ENCODE results near the gene SLC30A9. TPM values are rescaled to one million over a fixed set of nuclear protein-coding genes. Genes with fewer than 3 reads are reported as not detected.

The SLC30A9 gene
- total and polyA plus RNA-seq, 8 donors = 6.2 to 31.2 (median 24.1) TPM

GRCh38 chr4:42015438-42015837, 25.1 kb downstream of the SLC30A9 start:
- intact Hi-C loops (cut with DNase I) = no loop called here
- DNase-seq (no peak), ATAC-seq (no peak), FAIRE-seq (no peak)
- Histone ChIP-seq H3K27me3 (no peaks in the 10 kb centered on the region), H3K4me1 (no peaks in the 10 kb centered on the region), H3K4me3 (no peak overlapping the region), H3K36me3 (no peaks in the 10 kb centered on the region), H3K9me3 (no peaks in the 10 kb centered on the region), H3K27ac (no peak overlapping the region)
- no peak for TF ChIP-seq CTCF (IDR thresholded peaks at IDR 0.05)
- WGBS, 2 donors = 90 to 92% methylated on average over 2 of the region's 2 CpGs

GRCh38 chr4:42018451-42018850, 28.1 kb downstream of the SLC30A9 start:
- no peak for FAIRE-seq
- H3K4me1 ChIP-seq = no peaks in the 10 kb centered on the region
- DNase-seq = no peak
- no peak for TF ChIP-seq CTCF (IDR thresholded peaks at IDR 0.05)
- intact Hi-C loops (cut with DNase I) = no loop called here
- peaks cover 0 to 9% (median 6%) of the 10 kb centered on the region in 3 donors for H3K36me3 ChIP-seq
- no peaks in the 10 kb centered on the region for H3K9me3 ChIP-seq
- WGBS, 2 donors = 85 to 86% methylated on average over 2 of the region's 2 CpGs
- ATAC-seq = no peak
- H3K27ac ChIP-seq = no peak overlapping the region
- H3K4me3 ChIP-seq = no peak overlapping the region
- no peaks in the 10 kb centered on the region for H3K27me3 ChIP-seq

- 12 to 19% methylated on average over 1 of the region's 1 CpG for WGBS, 2 donors
- ATAC-seq = peak in 3 of 4 donors; percentile 25 to 59 (median 56)
These were observed 58.1 kb downstream of the SLC30A9 start for GRCh38 chr4:42048394-42048793.

GRCh38 chr4:42050516-42051249, 60.4 kb downstream of the SLC30A9 start:
- Histone ChIP-seq H3K27ac (no peak overlapping the region), H3K36me3 (no peaks in the 10 kb centered on the region), H3K27me3 (no peaks in the 10 kb centered on the region), H3K4me3 (no peak overlapping the region), H3K4me1 (no peaks in the 10 kb centered on the region), H3K9me3 (no peaks in the 10 kb centered on the region)
- no peak for TF ChIP-seq CTCF (IDR thresholded peaks at IDR 0.05)
- DNase-seq = no peak
- intact Hi-C loops (cut with DNase I) = no loop called here
- 93 to 95% methylated on average over 3 of the region's 3 CpGs for whole genome bisulfite sequencing, 2 donors
- no peak for ATAC-seq
- no peak for FAIRE-seq

More at GRCh38 chr4:42048394-42048793, 58.1 kb downstream of the SLC30A9 start:
- intact Hi-C loops (cut with DNase I) = no loop called here
- H3K9me3 ChIP-seq = no peaks in the 10 kb centered on the region
- no peaks in the 10 kb centered on the region for H3K27me3 ChIP-seq
- no peaks in the 10 kb centered on the region for H3K4me1 ChIP-seq
- no peak for FAIRE-seq
- H3K27ac ChIP-seq = no peak overlapping the region
- H3K36me3 ChIP-seq = peaks cover 0 to under 1% (median 0%) of the 10 kb centered on the region in 3 donors
- no peak for DNase-seq
- H3K4me3 ChIP-seq = no peak overlapping the region
- no peak for TF ChIP-seq CTCF (IDR thresholded peaks at IDR 0.05)

GRCh38 chr4:42066402-42066801, 76.1 kb downstream of the SLC30A9 start:
- TF ChIP-seq CTCF (IDR thresholded peaks at IDR 0.05) = no peak
- no peaks in the 10 kb centered on the region for H3K4me1 ChIP-seq
- DNase-seq (no peak), ATAC-seq (no peak), FAIRE-seq (no peak)
- no peak overlapping the region for H3K4me3 ChIP-seq
- peaks cover 0 to 30% (median 0%) of the 10 kb centered on the region in 3 donors for H3K36me3 ChIP-seq
- intact Hi-C loops (cut with DNase I) = no loop called here
- no peaks in the 10 kb centered on the region for H3K9me3 ChIP-seq
- 86 to 94% methylated on average over 2 of the region's 2 CpGs for WGBS, 2 donors
- H3K27me3 ChIP-seq = no peaks in the 10 kb centered on the region
- no peak overlapping the region for H3K27ac ChIP-seq
